B cell (primary cell): ENCODE results near the gene FILIP1. TPM values are rescaled to one million over a fixed set of nuclear protein-coding genes. Genes with fewer than 3 reads are reported as not detected.
"Not testable (repeated sequence)": the region's sequence is repeated elsewhere in the genome, so short reads cannot be mapped to it uniquely, and the experiment has no call there.

ENCODE experiments used
- ATAC-seq: fragments of 200-7000 bp; cut with Tn5 transposase; one replicate; pipeline ENCODE4 v1.10.0; 2021; ENCODE audit warnings: low read depth, mild to moderate bottlenecking, moderate number of reproducible peaks, moderate library complexity
- CTCF ChIA-PET: fragments of 350-600 bp; sonication (Branson Sonifier 250); formaldehyde crosslinking; loops from one replicate; lab custom pipeline; 2021; ENCODE audit warnings: antibody characterized with exemption, inconsistent platforms; lab: Charles Lee
- POLR2A ChIA-PET: fragments of 350-600 bp; sonication (Branson Sonifier 250); formaldehyde crosslinking; loops from one replicate; lab custom pipeline; 2021; ENCODE audit warnings: antibody characterized with exemption; lab: Charles Lee
- DNase-seq: peaks from one replicate; pipeline ENCODE4 v3.0.0; 2013
- H2AFZ ChIP-seq: 2 replicates; pipeline ENCODE4 v1.6.1; 2012; ENCODE audit warnings: mild to moderate bottlenecking, low read depth, low read length; ENCODE audit not compliant: insufficient read depth, poor library complexity, severe bottlenecking
- H3K27ac ChIP-seq, 2 donors: 1 replicate in 1 of 2; 2 replicates in 1 of 2; pipeline ENCODE4 v1.5.1; 2012 to 2013; ENCODE audit warnings: low read length in 2 of 2, mild to moderate bottlenecking in 2 of 2, moderate library complexity in 1 of 2
- H3K27me3 ChIP-seq, 4 experiments: fragments of 200-600 bp in 1 of 4; sonication (generic) in 1 of 4; replicated peaks in 1 of 4; 1 replicate in 2 of 4; 2 replicates in 2 of 4; pipeline versions ENCODE4 v1.6.1 to v1.7.0; 2013 to 2016; ENCODE audit warnings: low read length in 3 of 4, mild to moderate bottlenecking in 2 of 4, mixed read lengths in 1 of 4, moderate library complexity in 1 of 4; ENCODE audit not compliant: insufficient read depth in 4 of 4, control insufficient read depth in 3 of 4; ENCODE audit errors: control extremely low read depth in 1 of 4
- H3K36me3 ChIP-seq, 2 experiments: replicated peaks in 1 of 2; 1 replicate in 1 of 2; 2 replicates in 1 of 2; pipeline versions ENCODE4 v1.6.1 to v1.7.1; 2013; ENCODE audit warnings: low read length in 1 of 2; ENCODE audit not compliant: insufficient read depth in 2 of 2, control insufficient read depth in 1 of 2; ENCODE audit errors: control extremely low read depth in 1 of 2, extremely low read depth in 1 of 2
- H3K4me1 ChIP-seq, 2 donors: fragments of 200-600 bp in 1 of 2; sonication (generic) in 1 of 2; 1 replicate in 1 of 2; 2 replicates in 1 of 2; pipeline versions ENCODE4 v1.5.1 to v1.6.1; 2013 to 2017; ENCODE audit warnings: low read length in 2 of 2; ENCODE audit not compliant: control insufficient read depth in 2 of 2, insufficient read depth in 2 of 2
- H3K4me2 ChIP-seq: replicated peaks from 2 replicates; pipeline ENCODE3; 2012; ENCODE audit warnings: mild to moderate bottlenecking, low read depth, low read length; ENCODE audit not compliant: poor library complexity, severe bottlenecking
- H3K4me3 ChIP-seq, 5 experiments: fragments of 200-600 bp in 1 of 5; sonication (generic) in 1 of 5; 1 replicate in 3 of 5; 2 replicates in 2 of 5; pipeline versions ENCODE4 v1.5.1 to v1.7.0; 2011 to 2016; ENCODE audit warnings: low read length in 4 of 5, mild to moderate bottlenecking in 4 of 5, low read depth in 2 of 5, control low read depth in 1 of 5, moderate library complexity in 1 of 5; ENCODE audit not compliant: insufficient read depth in 1 of 5; ENCODE audit errors: control extremely low read depth in 1 of 5, extremely low read depth in 1 of 5
- H3K79me2 ChIP-seq: fragments of 200-600 bp; sonication (generic); one replicate; pipeline ENCODE4 v1.6.0; 2016; ENCODE audit warnings: low read length; ENCODE audit not compliant: control insufficient read depth, insufficient read depth
- H3K9ac ChIP-seq: fragments of 200-600 bp; sonication (generic); 2 replicates; pipeline ENCODE4 v1.6.1; 2017; ENCODE audit warnings: mild to moderate bottlenecking, low read length, moderate library complexity
- H3K9me3 ChIP-seq, 3 donors: one replicate each; pipeline versions ENCODE4 v1.6.1 to v1.7.1; 2013; ENCODE audit warnings: low read length in 2 of 3; ENCODE audit not compliant: control insufficient read depth in 2 of 3, insufficient read depth in 1 of 3; ENCODE audit errors: control extremely low read depth in 1 of 3
- H4K20me1 ChIP-seq: 2 replicates; pipeline ENCODE4 v1.6.0; 2012; ENCODE audit warnings: mild to moderate bottlenecking, low read length; ENCODE audit not compliant: insufficient read depth, control insufficient read depth, poor library complexity, severe bottlenecking
- H3K27ac Mint-ChIP-seq: one replicate; pipeline ENCODE4 v1.8.0; 2021; ENCODE audit warnings: mixed read lengths
- H3K27me3 Mint-ChIP-seq: one replicate; pipeline ENCODE4 v1.8.0; 2021; ENCODE audit warnings: mixed read lengths
- H3K4me1 Mint-ChIP-seq: one replicate; pipeline ENCODE4 v1.8.0; 2021; ENCODE audit warnings: mixed read lengths
- H3K4me3 Mint-ChIP-seq: one replicate; pipeline ENCODE4 v1.8.0; 2021; ENCODE audit warnings: mixed read lengths
- H3K9me3 Mint-ChIP-seq: one replicate; pipeline ENCODE4 v1.8.0; 2022; ENCODE audit warnings: mixed read lengths; ENCODE audit not compliant: insufficient read depth
- CTCF ChIP-seq: fragments of 200-600 bp; IDR thresholded peaks from one replicate; pipeline ENCODE4 v1.8.0; 2022; ENCODE audit warnings: antibody characterized with exemption, mild to moderate bottlenecking
- EZH2 ChIP-seq: IDR thresholded peaks from 2 replicates; pipeline ENCODE4 v1.6.1; 2012; ENCODE audit warnings: borderline replicate concordance, low read depth, mild to moderate bottlenecking, moderate library complexity, low read length; ENCODE audit not compliant: insufficient read depth, poor library complexity, severe bottlenecking
- WGBS: methylation state at CpG from one replicate; pipeline ENCODE4 v1.1.5; 2013; ENCODE audit warnings: missing lambda C conversion rate; ENCODE audit not compliant: insufficient coverage; 5-methylcytosine and 5-hydroxymethylcytosine counted together
- intact Hi-C: fragments of 100-400 bp; cut with micrococcal nuclease; formaldehyde crosslinking; loops from one replicate; pipeline ENCODE4 v1.10.0; 2022
- polyA plus RNA-seq: library from polyadenylated mRNA; depleted of rRNA; stranded (reverse); fragments of >200 nt; gene quantifications from 2 replicates; pipeline ENCODE4 v1.2.3, GENCODE V29; 2012
- total RNA-seq, 2 donors: library from RNA; stranded (reverse); fragments of 120-200 nt in 1 of 2; gene quantifications; 1 replicate in 1 of 2; 2 replicates in 1 of 2; pipeline versions ENCODE4 v1.2.3 to v1.2.4, GENCODE V29; 2013 to 2022

The FILIP1 gene
- total and polyA plus RNA-seq, 2 donors (not counting 1 experiment from before 2014, with no cell fraction given): not detected

GRCh38 chr6:75436869-75437268 is 56.7 kb downstream of the FILIP1 start:
- CTCF ChIA-PET: no interaction called here

DNA sequence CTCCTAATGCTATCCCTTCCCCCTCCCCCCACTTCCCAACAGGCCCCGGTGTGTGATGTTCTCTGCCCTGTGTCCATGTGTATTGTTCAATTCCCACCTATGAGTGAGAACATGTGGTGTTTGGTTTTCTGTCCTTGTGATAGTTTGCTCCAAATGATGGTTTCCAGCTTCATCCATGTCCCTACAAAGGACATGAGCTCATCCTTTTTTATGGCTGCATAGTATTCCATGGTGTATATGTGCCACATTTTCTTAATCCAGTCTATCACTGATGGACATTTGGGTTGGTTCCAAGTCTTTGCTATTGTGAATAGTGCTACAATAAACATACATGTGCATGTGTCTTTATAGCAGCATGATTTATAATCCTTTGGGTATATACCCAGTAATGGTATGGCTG is 60.8 kb downstream of the FILIP1 start:
- H3K4me1 ChIP-seq, H3K9ac ChIP-seq, POLR2A ChIA-PET, CTCF ChIA-PET, H3K36me3 ChIP-seq, H4K20me1 ChIP-seq, intact Hi-C loops, H3K4me1 Mint-ChIP-seq, H3K9me3 Mint-ChIP-seq, H3K4me3 ChIP-seq, H3K9me3 ChIP-seq, H2AFZ ChIP-seq, H3K4me2 ChIP-seq, H3K27ac ChIP-seq, ATAC-seq, H3K4me3 Mint-ChIP-seq, H3K27me3 ChIP-seq, H3K79me2 ChIP-seq, DNase-seq, H3K27ac Mint-ChIP-seq: not testable (repeated sequence)
- no CpG with 5 or more reads among the region's 1 CpG for WGBS
- H3K27me3 Mint-ChIP-seq: peaks cover 11% of the 10 kb centered on the region

More at GRCh38 chr6:75436869-75437268, 56.7 kb downstream of the FILIP1 start:
- Histone ChIP-seq H3K27ac (no peak overlapping the region), H2AFZ (no peak overlapping the region), H3K36me3 (no peaks in the 10 kb centered on the region), H3K4me3 (no peak overlapping the region), H3K79me2 (no peaks in the 10 kb centered on the region), H3K4me1 (no peaks in the 10 kb centered on the region), H3K9me3 (peaks cover 0 to 3% (median 0%) of the 10 kb centered on the region in 3 donors), H4K20me1 (no peaks in the 10 kb centered on the region), H3K9ac (no peak overlapping the region), H3K4me2 (no peak overlapping the region), H3K27me3 (peaks cover 0 to 4% (median 0%) of the 10 kb centered on the region in 4 experiments)
- intact Hi-C loops: no loop called here
- Mint-ChIP-seq H3K4me3 (no peak overlapping the region), H3K4me1 (no peaks in the 10 kb centered on the region), H3K27me3 (peaks cover 11% of the 10 kb centered on the region), H3K27ac (no peak overlapping the region), H3K9me3 (no peaks in the 10 kb centered on the region)
- POLR2A ChIA-PET: no interaction called here
- WGBS: 94% methylated on average over 2 of the region's 4 CpGs
- TF ChIP-seq EZH2 (no peak), CTCF (no peak)
- DNase-seq (no peak), ATAC-seq (no peak)
